Heart right ventricle (tissue), 16 donors: ENCODE measurements around the gene TMEM242. TPM values are rescaled to one million over a fixed set of nuclear protein-coding genes. Genes with fewer than 3 reads are reported as not detected.
A peak's percentile ranks its signal among the peaks of the same experiment; 100 is the strongest.

Source experiments
- ATAC-seq, 8 donors: fragments of 200-7000 bp; cut with Tn5 transposase; one replicate each; pipeline ENCODE4 v1.9.1; 2020; ENCODE audit warnings: mild to moderate bottlenecking in 8 of 8, moderate library complexity in 8 of 8, moderate number of reproducible peaks in 1 of 8
- DNase-seq, 2 donors: peaks; one replicate each; pipeline ENCODE4 v3.0.0-alpha.2; 2020
- H3K27ac ChIP-seq, 10 donors: fragments of 200-600 bp; sonication (generic) in 2 of 10; one replicate each; pipeline versions ENCODE4 v1.5.0 to v1.8.0; 2020 to 2022; ENCODE audit warnings: mild to moderate bottlenecking in 3 of 10
- H3K27me3 ChIP-seq, 7 donors: fragments of 200-600 bp; one replicate each; pipeline ENCODE4 v1.8.0; 2021 to 2022; ENCODE audit warnings: mild to moderate bottlenecking in 2 of 7
- H3K36me3 ChIP-seq, 9 donors: fragments of 200-600 bp; sonication (generic) in 1 of 9; one replicate each; pipeline versions ENCODE4 v1.5.0 to v1.8.0; 2020 to 2022; ENCODE audit warnings: mild to moderate bottlenecking in 2 of 9
- H3K4me1 ChIP-seq, 9 donors: fragments of 200-600 bp; sonication (generic) in 1 of 9; one replicate each; pipeline versions ENCODE4 v1.5.0 to v1.8.0; 2020 to 2022; ENCODE audit warnings: mild to moderate bottlenecking in 4 of 9
- H3K4me3 ChIP-seq, 10 donors: fragments of 200-600 bp; sonication (generic) in 2 of 10; one replicate each; pipeline versions ENCODE4 v1.5.0 to v1.8.0; 2020 to 2022; ENCODE audit warnings: mild to moderate bottlenecking in 7 of 10, moderate library complexity in 2 of 10
- H3K9me3 ChIP-seq, 11 donors: fragments of 200-600 bp in 10 of 11; sonication (generic) in 2 of 11; one replicate each; pipeline versions ENCODE4 v1.5.0 to v1.8.0; 2013 to 2022; ENCODE audit warnings: mild to moderate bottlenecking in 2 of 11, control low read depth in 1 of 11, moderate library complexity in 1 of 11
- WGBS, 2 donors: extraction: QIAGEN DNeasy Blood & Tissue Kit; methylation state at CpG; one replicate each; pipeline ENCODE4 v1.1.7; 2013; ENCODE audit warnings: inconsistent platforms in 1 of 2; 5-methylcytosine and 5-hydroxymethylcytosine counted together
- intact Hi-C, 10 donors: fragments of 100-400 bp; cut with DNase I; formaldehyde crosslinking; loops; one replicate each; pipeline versions ENCODE4 v1.11.1 to v1.14.2; 2022
- polyA plus RNA-seq, 2 donors: library from polyadenylated mRNA; stranded (reverse); fragments of 200-250 nt; gene quantifications; one replicate each; pipeline ENCODE4 v1.2.3, GENCODE V29; 2013
- total RNA-seq, 10 donors: library from RNA; stranded (reverse); fragmentation: NEBNext Ultra II Directional in 3 of 10; extraction: Animal tissue kit (Norgen Biotek cat#: 25700) in 3 of 10; gene quantifications; one replicate each; pipeline versions ENCODE4 v1.2.1 to v1.2.4, GENCODE V29; 2021 to 2023
- TF ChIP-seq, protein P1 (sequence below), 9 donors: fragments of 200-600 bp; sonication (generic) in 2 of 9; IDR thresholded peaks; one replicate each; pipeline versions ENCODE4 v1.5.0 to v1.8.0; 2021 to 2022; ENCODE audit warnings: antibody characterized with exemption in 9 of 9, mild to moderate bottlenecking in 5 of 9, moderate library complexity in 1 of 9
- donor health status: Arrhythmogenic right ventricular cardiomyopathy.
- donor health status: ischemic (EF 13 %, LVEDD 7.1; RV severe dilation, severe dysfunction).
- donor health status: healthy with polysubstance abuse.
- donor health status: DM: no; HTN: yes; CAD: no.
- donor health status: DM: no; HTN: no; CAD: no.
- donor health status: ischemic (EF 25% LVEDD 6.9; RV normal size, moderate dysfunction).
- donor health status: ischemic (EF 25% LVEDD 5.7; RV mildly dilated, moderate dysfunction).
- donor health status: healthy.
- donor health status: DM: yes; HTN: yes; CAD: no.
- donor health status: Ischemic cardiomyopathy.
- donor health status: ischemic (EF 35%, LVEDD 5.7; RV mildly dilated, moderate dysfunction).
- donor health status: nonischemic (EF 11% LVEDD 7.7; RV severe dilation, severe dysfunction).
- donor health status: DM: yes; HTN: yes; CAD: no.
- donor health status: PGD.
- donor health status: ischemic (EF 29% LVEDD 5.4; RV normal size, mild dysfunction).
- donor health status: nonischemic (EF 23%, LVEDD 6.1; RV moderate dilation, normal function).

The TMEM242 gene
- total and polyA plus RNA-seq, 12 donors = 8.9 to 18.7 (median 16.2) TPM

GRCh38 chr6:157244175-157244574 lies 79.1 kb downstream of the TMEM242 start:
- H3K4me1 ChIP-seq = peaks cover 3 to 47% (median 29%) of the 10 kb centered on the region in 9 donors

DNA sequence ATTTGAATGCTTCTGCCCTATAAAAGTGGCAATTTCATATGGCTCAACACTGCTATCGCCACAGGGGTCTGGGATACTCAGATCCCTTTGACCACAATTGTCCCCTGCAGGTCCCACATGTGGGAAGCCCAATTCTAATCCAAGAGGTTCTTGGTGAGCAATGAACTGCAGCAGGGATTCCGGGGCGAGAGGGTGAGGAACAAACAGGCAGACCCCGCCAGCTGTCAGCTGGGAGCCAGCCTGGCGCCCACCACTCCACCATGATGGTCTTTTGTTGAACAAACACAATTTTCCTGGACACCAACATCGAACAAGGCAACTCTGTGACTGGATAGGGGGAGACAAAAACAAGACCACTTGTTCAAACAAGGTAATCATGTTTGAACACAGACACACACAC lies 80.5 kb downstream of the TMEM242 start:
- Histone ChIP-seq H3K36me3 (no peaks in the 10 kb centered on the region), H3K4me1 (peaks cover 3 to 47% (median 29%) of the 10 kb centered on the region in 9 donors), H3K9me3 (peaks cover 0 to 9% (median 0%) of the 10 kb centered on the region in 11 donors), H3K27ac (peak overlapping the region in 3 of 10 donors; percentile 46 to 74 (median 60)), H3K27me3 (peaks cover 0 to 2% (median 0%) of the 10 kb centered on the region in 7 donors), H3K4me3 (no peak overlapping the region)
- 96% methylated on average over 6 of the region's 6 CpGs for WGBS, 2 donors
- intact Hi-C loops = no loop called here
- ATAC-seq = no peak
- TF ChIP-seq, protein P1, sequence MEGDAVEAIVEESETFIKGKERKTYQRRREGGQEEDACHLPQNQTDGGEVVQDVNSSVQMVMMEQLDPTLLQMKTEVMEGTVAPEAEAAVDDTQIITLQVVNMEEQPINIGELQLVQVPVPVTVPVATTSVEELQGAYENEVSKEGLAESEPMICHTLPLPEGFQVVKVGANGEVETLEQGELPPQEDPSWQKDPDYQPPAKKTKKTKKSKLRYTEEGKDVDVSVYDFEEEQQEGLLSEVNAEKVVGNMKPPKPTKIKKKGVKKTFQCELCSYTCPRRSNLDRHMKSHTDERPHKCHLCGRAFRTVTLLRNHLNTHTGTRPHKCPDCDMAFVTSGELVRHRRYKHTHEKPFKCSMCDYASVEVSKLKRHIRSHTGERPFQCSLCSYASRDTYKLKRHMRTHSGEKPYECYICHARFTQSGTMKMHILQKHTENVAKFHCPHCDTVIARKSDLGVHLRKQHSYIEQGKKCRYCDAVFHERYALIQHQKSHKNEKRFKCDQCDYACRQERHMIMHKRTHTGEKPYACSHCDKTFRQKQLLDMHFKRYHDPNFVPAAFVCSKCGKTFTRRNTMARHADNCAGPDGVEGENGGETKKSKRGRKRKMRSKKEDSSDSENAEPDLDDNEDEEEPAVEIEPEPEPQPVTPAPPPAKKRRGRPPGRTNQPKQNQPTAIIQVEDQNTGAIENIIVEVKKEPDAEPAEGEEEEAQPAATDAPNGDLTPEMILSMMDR (IDR thresholded peaks at IDR 0.05) = no peak
- DNase-seq = no peak

More at GRCh38 chr6:157244175-157244574, 79.1 kb downstream of the TMEM242 start:
- WGBS, 2 donors = 23 to 28% methylated on average over 3 to 4 of the region's 4 CpGs
- Histone ChIP-seq H3K27me3 (no peaks in the 10 kb centered on the region), H3K4me3 (no peak overlapping the region), H3K36me3 (no peaks in the 10 kb centered on the region), H3K9me3 (peaks cover 0 to 18% (median 0%) of the 10 kb centered on the region in 11 donors), H3K27ac (peak overlapping the region in 7 of 10 donors; percentile 56 to 84 (median 72))
- TF ChIP-seq, protein P1 (IDR thresholded peaks at IDR 0.05) = no peak
- intact Hi-C loops = no loop called here
- DNase-seq (no peak), ATAC-seq (peak; percentile 14 to 83 (median 62))

DNA sequence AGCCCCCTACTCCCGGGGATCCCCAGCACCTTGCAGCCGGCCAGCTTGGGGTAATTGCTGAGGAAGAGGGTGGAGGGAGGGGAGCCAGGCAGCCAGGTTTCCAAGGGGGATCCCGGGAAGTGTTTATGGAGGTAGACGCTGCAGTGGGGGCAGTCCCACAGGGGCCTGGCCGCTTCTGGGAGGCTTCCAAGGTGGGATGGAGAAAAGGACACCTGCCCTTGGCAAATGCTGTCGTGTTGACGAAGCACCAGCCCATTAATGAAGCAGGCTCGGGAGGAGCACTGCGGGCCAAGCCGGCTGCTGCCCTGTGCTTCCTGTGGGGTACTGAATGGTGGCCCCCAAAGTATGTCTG lies 82.4 kb downstream of the TMEM242 start:
- Histone ChIP-seq H3K9me3 (peaks cover 0 to 9% (median 0%) of the 10 kb centered on the region in 11 donors), H3K27ac (peak overlapping the region in 7 of 10 donors; percentile 45 to 81 (median 67)), H3K27me3 (peaks cover 0 to 21% (median 0%) of the 10 kb centered on the region in 7 donors), H3K36me3 (no peaks in the 10 kb centered on the region), H3K4me1 (peaks cover 3 to 52% (median 36%) of the 10 kb centered on the region in 9 donors), H3K4me3 (peak overlapping the region in 2 of 10 donors; percentile 25 to 37)
- no peak for ATAC-seq
- intact Hi-C loops = no loop called here
- no peak for DNase-seq
- WGBS, 2 donors = 89 to 96% methylated on average over 10 of the region's 10 CpGs
- TF ChIP-seq, protein P1 (IDR thresholded peaks at IDR 0.05) = no peak

GRCh38 chr6:157240059-157240959 lies 83.0 kb downstream of the TMEM242 start:
- Histone ChIP-seq H3K36me3 (no peaks in the 10 kb centered on the region), H3K27me3 (peaks cover 0 to 27% (median 0%) of the 10 kb centered on the region in 7 donors), H3K4me1 (peaks cover 3 to 57% (median 40%) of the 10 kb centered on the region in 9 donors), H3K27ac (peak overlapping the region in 9 of 10 donors; percentile 17 to 81 (median 54)), H3K9me3 (peaks cover 0 to 9% (median 0%) of the 10 kb centered on the region in 11 donors), H3K4me3 (peak overlapping the region in 6 of 10 donors; percentile 13 to 37 (median 28))
- 48 to 50% methylated on average over 28 of the region's 28 CpGs for WGBS, 2 donors
- intact Hi-C loops = no loop called here
- DNase-seq = no peak
- peak in 5 of 8 donors; percentile 18 to 46 (median 42) for ATAC-seq
- TF ChIP-seq, protein P1 (IDR thresholded peaks at IDR 0.05) = no peak
